ENCODE data around the gene GRAMD1A.
"Not testable (repeated sequence)": the region's sequence is repeated elsewhere in the genome, so short reads cannot be mapped to it uniquely, and the experiment has no call there.

Gene GRAMD1A

GRCh38 chr19:35004517-35005255 is 4.6 kb downstream of the GRAMD1A start:
- no peak for DNase-seq

DNA sequence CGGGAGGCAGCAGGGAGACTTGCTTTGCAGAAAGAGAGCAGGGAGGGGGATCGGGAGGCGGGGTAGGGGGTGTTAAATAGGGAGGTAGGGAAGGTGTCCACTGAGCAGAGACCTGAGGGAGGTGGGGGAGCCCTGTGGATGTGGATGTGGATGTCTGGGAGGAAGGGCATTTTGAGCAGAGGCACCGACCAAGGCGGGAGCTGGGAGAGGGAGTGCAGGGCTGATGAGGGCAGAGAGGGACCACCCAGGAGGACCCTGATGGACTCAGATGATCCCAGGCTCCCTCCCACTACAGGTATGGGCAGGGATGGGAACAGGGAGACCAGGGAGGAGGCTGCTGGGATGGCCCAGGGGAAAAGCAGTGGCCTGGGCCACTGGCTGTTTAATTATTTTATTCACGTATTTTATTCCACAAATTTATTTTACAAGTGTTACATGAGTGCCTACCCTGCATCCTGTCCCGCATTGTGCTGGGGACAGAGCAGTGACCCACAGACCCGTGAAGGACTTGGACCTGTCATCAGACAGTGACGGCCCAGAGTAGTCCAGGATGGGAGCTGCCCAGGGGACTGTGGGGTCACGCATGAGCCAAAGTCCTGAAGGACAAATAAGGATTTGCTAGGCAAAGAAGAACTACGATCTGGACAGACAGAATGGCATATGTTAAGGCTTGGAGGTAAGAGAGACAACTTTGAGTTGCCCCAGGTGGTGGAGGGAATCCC is 5.3 kb downstream of the GRAMD1A start:
- no peak for DNase-seq

DNA sequence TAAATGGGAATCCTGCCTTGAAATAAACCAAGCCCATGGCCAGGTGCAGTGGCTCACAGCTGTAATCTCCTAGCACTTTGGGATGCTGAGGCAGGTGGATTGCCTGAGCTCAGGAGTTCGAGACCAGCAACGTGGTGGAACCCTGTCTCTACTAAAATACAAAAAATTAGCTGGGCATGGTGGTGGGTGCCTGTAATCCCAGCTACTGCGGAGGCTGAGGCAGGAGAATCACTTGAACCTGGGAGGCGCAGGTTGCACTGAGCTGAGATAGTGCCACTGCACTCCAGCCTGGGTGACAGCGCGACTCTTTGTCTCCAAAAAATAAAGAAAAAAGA is 5.9 kb downstream of the GRAMD1A start:
- DNase-seq: not testable (repeated sequence)

GRCh38 chr19:35006342-35006998 is 6.3 kb downstream of the GRAMD1A start:
- no peak for DNase-seq

GRCh38 chr19:35006999-35007365 is 6.9 kb downstream of the GRAMD1A start:
- DNase-seq: no peak

DNA sequence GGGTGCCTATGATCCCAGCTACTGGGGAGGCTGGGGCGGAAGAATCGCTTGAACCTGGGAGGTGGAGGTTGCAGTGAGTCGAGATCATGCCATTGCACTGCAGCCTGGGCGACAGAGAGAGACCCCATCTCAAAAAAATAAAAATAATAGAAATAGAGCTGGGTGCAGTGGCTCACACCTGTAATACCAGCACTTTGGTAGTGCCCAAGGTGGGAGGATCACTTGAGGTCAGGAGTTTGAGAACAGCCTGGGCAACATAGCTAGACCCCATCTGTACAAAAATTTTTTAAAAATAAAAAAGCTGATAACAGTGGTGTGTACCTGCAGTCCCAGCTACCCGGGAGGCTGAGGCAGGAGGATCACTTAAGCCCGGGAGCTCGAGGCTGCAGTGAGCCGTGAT is 7.3 kb downstream of the GRAMD1A start:
- not testable (repeated sequence) for DNase-seq

DNA sequence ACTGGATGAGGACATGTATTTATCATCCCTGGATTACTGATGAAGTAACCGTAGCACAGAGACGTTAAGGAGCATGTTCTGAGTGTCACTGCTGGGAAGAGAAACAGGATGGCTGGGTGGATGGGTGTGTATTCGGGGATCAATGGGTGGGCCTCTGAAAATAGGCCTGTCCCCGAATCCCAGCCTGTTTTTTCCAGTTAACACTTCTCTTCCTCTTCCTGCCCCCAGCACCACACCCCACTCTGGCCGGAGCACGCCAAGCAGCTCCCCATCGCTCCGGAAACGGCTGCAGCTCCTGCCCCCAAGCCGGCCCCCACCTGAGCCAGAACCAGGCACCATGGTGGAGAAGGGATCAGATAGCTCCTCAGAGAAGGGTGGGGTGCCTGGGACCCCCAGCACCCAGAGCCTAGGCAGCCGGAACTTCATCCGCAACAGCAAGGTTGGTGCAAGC is 8.8 kb downstream of the GRAMD1A start:
- DNase-seq: no peak

DNA sequence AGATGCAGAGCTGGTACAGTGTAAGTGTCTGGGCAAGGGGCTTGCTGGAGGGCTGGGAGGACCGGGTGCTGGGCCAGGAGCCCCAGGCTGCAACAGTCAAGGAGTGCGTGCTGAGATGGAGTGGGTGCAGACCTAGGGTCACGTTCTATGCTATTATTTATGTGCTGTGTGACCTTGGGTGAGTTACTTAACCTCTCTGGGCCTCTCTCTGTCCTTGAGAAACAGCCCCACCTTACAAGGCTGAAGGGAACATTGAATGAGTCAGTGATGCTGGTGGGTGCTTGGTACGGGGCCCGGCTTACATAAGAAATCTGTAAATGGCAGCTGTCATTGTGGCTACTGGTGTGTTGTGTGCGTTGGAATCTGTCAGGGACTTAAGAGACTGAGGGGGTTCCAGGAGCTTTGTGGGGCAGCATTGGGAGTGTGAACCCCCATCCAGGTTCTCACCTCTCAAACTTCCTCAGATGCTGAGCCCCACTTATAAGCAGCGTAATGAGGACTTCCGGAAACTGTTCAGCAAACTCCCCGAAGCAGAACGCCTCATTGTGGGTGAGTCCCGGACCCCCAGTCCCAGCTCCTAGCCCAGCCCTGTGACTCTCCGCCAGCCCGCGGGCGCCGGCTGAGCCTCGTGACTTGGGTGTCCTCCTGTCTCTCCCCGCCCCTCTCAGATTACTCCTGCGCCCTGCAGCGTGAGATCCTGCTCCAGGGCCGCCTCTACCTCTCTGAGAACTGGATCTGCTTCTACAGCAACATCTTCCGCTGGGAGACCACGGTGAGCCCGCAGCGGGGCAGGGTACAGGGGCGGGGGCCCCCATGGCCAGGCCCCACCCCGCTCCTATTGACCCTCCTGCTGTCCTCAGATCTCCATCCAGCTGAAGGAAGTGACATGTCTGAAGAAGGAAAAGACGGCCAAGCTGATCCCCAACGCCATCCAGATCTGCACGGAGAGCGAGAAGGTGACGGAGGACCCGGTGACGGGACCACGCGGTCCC is 9.6 kb downstream of the GRAMD1A start:
- DNase-seq: no peak

GRCh38 chr19:35011091-35011689 is 11.1 kb downstream of the GRAMD1A start:
- DNase-seq: no peak

- DNase-seq: no peak
Observed at GRCh38 chr19:35011737-35012682, 11.9 kb downstream of the GRAMD1A start.

DNA sequence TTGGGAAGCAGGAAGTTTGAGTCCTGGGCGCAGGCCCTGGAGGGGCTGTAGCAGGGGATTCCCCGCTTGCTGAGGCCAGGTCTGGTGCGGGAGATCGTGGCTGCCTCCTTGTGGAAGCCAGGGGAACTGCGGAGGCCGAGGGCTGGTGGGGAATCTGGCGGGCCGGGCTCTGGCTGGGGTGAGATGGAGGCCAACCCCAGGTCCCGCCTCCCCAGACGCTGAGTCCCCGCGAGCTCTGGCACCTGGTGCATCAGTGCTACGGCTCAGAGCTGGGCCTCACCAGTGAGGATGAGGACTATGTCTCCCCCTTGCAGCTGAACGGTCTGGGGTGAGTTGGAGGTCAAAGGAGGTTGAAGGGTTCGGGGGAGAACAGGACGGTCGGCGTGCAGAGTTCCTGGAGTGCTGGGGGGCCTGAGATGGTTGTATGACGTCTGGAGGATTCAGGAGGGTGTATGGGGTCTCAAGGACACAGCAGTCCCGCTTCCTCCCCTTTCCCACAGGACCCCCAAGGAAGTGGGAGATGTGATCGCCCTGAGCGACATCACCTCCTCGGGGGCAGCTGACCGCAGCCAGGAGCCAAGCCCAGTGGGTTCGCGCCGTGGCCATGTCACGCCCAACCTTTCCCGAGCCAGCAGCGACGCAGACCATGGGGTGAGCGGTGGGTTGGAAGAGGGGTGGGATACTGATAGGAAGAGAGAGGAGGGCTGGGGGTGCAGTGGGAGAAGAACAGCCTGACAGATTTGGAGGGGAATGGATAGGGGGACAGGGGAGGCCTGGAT is 13.1 kb downstream of the GRAMD1A start:
- peak; percentile 44 for DNase-seq

DNA sequence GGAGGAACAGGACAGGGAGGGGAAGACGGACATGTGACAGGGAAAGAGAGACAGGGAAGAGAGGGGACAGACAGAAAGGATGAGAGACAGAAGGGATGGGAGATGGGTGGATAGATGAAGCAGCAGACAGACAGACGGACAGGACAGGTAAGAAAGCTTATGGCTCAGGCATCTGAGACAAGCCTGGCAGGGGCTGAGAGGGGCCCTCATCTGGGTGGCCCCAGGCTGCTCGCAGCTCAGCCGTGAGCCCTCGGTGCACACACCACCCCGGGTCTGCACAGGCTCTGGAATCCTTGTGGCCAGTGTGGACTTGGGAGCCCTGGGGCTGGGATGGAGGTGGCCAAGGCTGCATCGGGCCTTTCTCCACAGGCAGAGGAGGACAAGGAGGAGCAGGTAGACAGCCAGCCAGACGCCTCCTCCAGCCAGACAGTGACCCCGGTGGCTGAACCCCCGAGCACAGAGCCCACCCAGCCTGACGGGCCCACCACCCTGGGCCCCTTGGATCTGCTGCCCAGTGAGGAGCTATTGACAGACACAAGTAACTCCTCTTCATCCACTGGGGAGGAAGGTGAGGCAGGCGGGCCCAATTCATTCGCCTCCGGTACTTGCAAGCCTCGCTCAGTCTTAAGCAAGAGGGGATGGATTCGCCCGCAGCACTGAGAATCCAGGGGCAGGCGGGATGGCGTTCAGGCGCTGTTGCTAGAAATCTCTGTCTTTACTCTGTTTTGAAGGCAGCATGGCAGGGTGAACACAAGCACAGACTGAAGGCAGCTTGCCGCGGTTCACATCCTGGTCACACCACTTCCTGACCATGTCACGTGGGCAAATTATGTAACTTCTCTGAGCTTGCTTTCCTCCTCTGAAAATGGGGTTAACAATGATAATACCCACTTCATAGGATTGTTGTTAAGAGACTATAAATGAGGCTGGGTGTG is 14.0 kb downstream of the GRAMD1A start:
- DNase-seq: no peak

GRCh38 chr19:35014774-35015173 is 14.7 kb downstream of the GRAMD1A start:
- DNase-seq: not testable (repeated sequence)

DNA sequence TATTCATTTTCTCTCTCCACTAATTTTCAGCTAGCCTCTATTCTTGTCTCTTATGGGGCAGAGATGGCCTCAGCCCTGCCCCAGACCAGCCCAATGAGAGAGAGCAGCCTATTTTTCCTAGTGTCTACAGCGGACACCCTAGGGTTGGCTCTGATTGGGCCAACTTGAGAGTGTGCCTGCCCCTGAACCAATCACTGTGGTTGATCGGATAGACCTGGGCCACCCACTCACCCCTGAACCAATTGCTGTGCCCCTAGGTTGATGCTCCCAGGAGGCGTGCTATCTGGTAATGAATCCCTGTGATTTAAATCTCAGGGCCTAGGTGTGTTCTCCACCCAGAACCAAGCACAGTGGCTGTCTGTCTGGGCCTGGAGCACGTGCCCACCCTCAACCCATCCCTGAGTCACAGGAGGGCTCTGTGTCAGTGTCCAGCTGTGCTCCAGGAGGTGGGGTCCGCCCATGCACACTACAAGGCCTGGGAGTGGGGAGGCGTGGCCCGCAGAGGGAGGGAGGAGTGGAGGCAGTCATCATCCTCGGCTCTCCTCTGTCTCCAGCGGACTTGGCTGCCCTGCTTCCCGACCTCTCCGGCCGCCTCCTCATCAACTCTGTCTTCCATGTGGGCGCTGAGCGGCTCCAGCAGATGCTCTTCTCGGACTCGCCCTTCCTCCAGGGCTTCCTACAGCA is 15.3 kb downstream of the GRAMD1A start:
- DNase-seq: no peak

DNA sequence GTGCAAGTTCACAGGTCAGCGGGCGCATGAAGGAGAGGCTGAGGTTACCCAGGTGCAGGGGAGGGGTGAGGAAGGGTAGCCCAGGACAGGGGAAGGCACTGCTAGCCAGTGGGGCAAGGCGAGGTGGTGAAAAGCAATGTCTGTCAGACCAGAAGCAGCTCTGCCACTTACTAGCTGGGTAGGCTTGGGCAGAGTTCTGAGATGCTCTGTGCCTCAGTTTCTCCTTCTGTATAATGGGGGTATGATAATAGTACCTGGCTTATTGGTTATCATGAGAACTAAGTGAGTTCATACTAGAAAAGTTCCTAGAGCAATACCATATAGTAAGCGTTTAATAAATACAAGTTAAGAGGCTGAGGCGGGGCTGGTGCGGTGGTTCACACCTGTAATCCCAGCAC is 15.8 kb downstream of the GRAMD1A start:
- no peak for DNase-seq

- DNase-seq: no peak
Observed at GRCh38 chr19:35017507-35017906, 17.4 kb downstream of the GRAMD1A start.

- DNase-seq: no peak
Observed at GRCh38 chr19:35018379-35018778, 18.3 kb downstream of the GRAMD1A start.

DNA sequence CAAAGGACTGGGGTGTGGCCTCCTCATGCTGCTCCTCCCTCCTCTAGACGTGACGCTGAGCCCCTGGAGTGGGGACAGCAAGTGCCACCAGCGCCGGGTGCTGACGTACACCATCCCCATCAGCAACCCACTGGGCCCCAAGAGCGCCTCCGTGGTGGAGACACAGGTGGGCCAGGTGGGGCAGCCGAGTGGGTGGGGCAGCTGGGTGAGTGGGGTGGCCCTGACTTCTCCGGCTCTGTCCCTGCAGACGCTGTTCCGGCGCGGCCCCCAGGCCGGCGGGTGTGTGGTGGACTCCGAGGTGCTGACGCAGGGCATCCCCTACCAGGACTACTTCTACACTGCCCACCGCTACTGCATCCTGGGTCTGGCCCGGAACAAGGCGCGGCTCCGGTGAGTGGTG is 19.0 kb downstream of the GRAMD1A start:
- no peak for DNase-seq

GRCh38 chr19:35021016-35021415 is 20.9 kb downstream of the GRAMD1A start:
- DNase-seq: no peak

All from NCI-H1694 (cell line).